Measurements from ENCODE around the gene SUN5. TPM values are rescaled to one million over a fixed set of nuclear protein-coding genes. Genes with fewer than 3 reads are reported as not detected.

SUN5 gene
- total and polyA plus RNA-seq, 2 of the 8 experiments (the other 6 are each of a cell fraction or from before 2014, with no cell fraction given), result not detected

DNA sequence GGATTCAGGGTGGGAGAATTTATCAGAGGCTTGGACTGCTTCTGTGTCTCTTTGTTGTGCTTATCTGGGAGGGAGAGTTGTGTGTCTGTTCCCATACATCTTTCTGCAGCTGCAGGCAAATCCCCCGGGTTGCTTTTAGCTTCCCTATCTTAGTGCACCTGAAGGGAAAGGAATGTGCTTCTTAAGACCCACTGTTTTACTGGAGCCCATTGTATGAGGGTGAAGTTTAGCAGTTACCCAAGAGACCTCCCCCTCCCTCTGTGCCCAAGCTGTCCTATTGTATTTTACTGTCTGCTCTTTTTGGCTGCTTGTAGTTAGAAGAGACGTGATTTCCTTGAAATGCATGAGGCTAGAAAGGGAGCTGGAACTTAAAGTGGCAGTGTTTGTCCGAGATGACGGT lies 53.7 kb downstream of the SUN5 start (continued):
- TF ChIP-seq CHD7 (IDR thresholded peaks at IDR 0.05; ENCODE audit: insufficient replicate concordance, low read length) (peak; percentile 55), HDAC6 (IDR thresholded peaks at IDR 0.05; ENCODE audit: low read depth, low read length) (peak; percentile 39), RXRA (IDR thresholded peaks at IDR 0.05; ENCODE audit: insufficient read depth, low read depth, low read length) (0 out of 2 replicates have a peak, but pooled peaks have one; percentile 18), RAD21 (IDR thresholded peaks at IDR 0.05 in 1 of 2, conservative IDR thresholded peaks at IDR 0.05 in 1 of 2; ENCODE audit: low read depth in 2 of 2, low read length in 2 of 2) (0 out of 4 replicates have a peak, but pooled peaks of 1 of the 2 experiments have one; percentile 1), TEAD4 (IDR thresholded peaks at IDR 0.05; ENCODE audit: low read depth, low read length) (peak; percentile 80; the same call in 1 of the 2 replicates), EP300 (IDR thresholded peaks at IDR 0.05; ENCODE audit: borderline replicate concordance in 1 of 2, low read depth in 2 of 2, low read length in 2 of 2) (0 out of 3 replicates have a peak, but pooled peaks of 1 of the 2 experiments have one; percentile 55), TCF12 (IDR thresholded peaks at IDR 0.05; ENCODE audit: low read depth, low read length) (peak; percentile 99), POLR2AphosphoS5 (IDR thresholded peaks at IDR 0.05; ENCODE audit: low read depth, low read length) (peak; percentile 88)
